ENCODE data around the gene FNDC8. TPM values are rescaled to one million over a fixed set of nuclear protein-coding genes. Genes with fewer than 3 reads are reported as not detected.

FNDC8 gene
- total RNA-seq, 4 donors from 2014 or later: not detected

- no peaks in the 10 kb centered on the region for H3K27me3 ChIP-seq
- 92% methylated on average over 5 of the region's 5 CpGs for WGBS
- peaks cover 21 to 46% (median 36%) of the 10 kb centered on the region in 4 donors for H3K36me3 ChIP-seq
- intact Hi-C loops (cut with DNase I): loop anchor here (10.0 kb wide), 1 partner anchor 495 kb away; no protein-coding TSS in a partner anchor
- no peak overlapping the region for H3K4me3 ChIP-seq
- no peaks in the 10 kb centered on the region for H3K9me3 ChIP-seq
- TF ChIP-seq EP300 (IDR thresholded peaks at IDR 0.05): no peak
- no peak for TF ChIP-seq CTCF (IDR thresholded peaks at IDR 0.05)
- TF ChIP-seq POLR2AphosphoS5 (IDR thresholded peaks at IDR 0.05): no peak
- TF ChIP-seq POLR2A (IDR thresholded peaks at IDR 0.05; ENCODE audit: low read depth): no peak
- H3K27ac ChIP-seq (replicated peaks in 1 of 4): no peak overlapping the region
- H3K4me1 ChIP-seq: peaks cover 0 to 26% (median 18%) of the 10 kb centered on the region in 4 donors
- DNase-seq (ENCODE audit: extremely low spot score): no peak
Measured at GRCh38 chr17:35129973-35130351, 8.5 kb downstream of the FNDC8 start.

GRCh38 chr17:35130392-35130791, 9.0 kb downstream of the FNDC8 start:
- no peak for DNase-seq (ENCODE audit: extremely low spot score)
- WGBS: 86% methylated on average over 1 of the region's 3 CpGs
- Histone ChIP-seq H3K4me1 (peaks cover 0 to 26% (median 18%) of the 10 kb centered on the region in 4 donors), H3K9me3 (no peaks in the 10 kb centered on the region), H3K36me3 (peaks cover 25 to 51% (median 41%) of the 10 kb centered on the region in 4 donors), H3K4me3 (no peak overlapping the region), H3K27me3 (no peaks in the 10 kb centered on the region), H3K27ac (replicated peaks in 1 of 4) (no peak overlapping the region)
- intact Hi-C loops (cut with DNase I): no loop called here
- TF ChIP-seq EP300 (IDR thresholded peaks at IDR 0.05) (no peak), CTCF (IDR thresholded peaks at IDR 0.05) (no peak), POLR2AphosphoS5 (IDR thresholded peaks at IDR 0.05) (no peak), POLR2A (IDR thresholded peaks at IDR 0.05; ENCODE audit: low read depth) (no peak)

- no peaks in the 10 kb centered on the region for H3K27me3 ChIP-seq
- H3K36me3 ChIP-seq: peaks cover 39 to 68% (median 58%) of the 10 kb centered on the region in 4 donors
- DNase-seq (ENCODE audit: extremely low spot score): no peak
- 73% methylated on average over 3 of the region's 10 CpGs for WGBS
- intact Hi-C loops (cut with DNase I): no loop called here
- H3K27ac ChIP-seq (replicated peaks in 1 of 4): no peak overlapping the region
- peaks cover 0 to 23% (median 18%) of the 10 kb centered on the region in 4 donors for H3K4me1 ChIP-seq
- no peaks in the 10 kb centered on the region for H3K9me3 ChIP-seq
- no peak overlapping the region for H3K4me3 ChIP-seq
- TF ChIP-seq POLR2A (IDR thresholded peaks at IDR 0.05; ENCODE audit: low read depth) (no peak), POLR2AphosphoS5 (IDR thresholded peaks at IDR 0.05) (no peak), CTCF (IDR thresholded peaks at IDR 0.05) (no peak), EP300 (IDR thresholded peaks at IDR 0.05) (no peak)
Measured at GRCh38 chr17:35132099-35132498, 10.7 kb downstream of the FNDC8 start.

- intact Hi-C loops (cut with DNase I): no loop called here
- Histone ChIP-seq H3K9me3 (no peaks in the 10 kb centered on the region), H3K4me3 (no peak overlapping the region), H3K27me3 (no peaks in the 10 kb centered on the region), H3K36me3 (peaks cover 41 to 76% (median 67%) of the 10 kb centered on the region in 4 donors), H3K4me1 (peaks cover 0 to 15% (median 12%) of the 10 kb centered on the region in 4 donors), H3K27ac (replicated peaks in 1 of 4) (no peak overlapping the region)
- no peak for DNase-seq (ENCODE audit: extremely low spot score)
- WGBS: 93% methylated on average over 12 of the region's 22 CpGs
- TF ChIP-seq POLR2AphosphoS5 (IDR thresholded peaks at IDR 0.05): no peak
- TF ChIP-seq POLR2A (IDR thresholded peaks at IDR 0.05; ENCODE audit: low read depth): no peak
- TF ChIP-seq CTCF (IDR thresholded peaks at IDR 0.05): no peak
- TF ChIP-seq EP300 (IDR thresholded peaks at IDR 0.05): no peak
Measured at GRCh38 chr17:35132816-35133550, 11.6 kb downstream of the FNDC8 start.
